IPS-18a (cell line): Measurements from ENCODE around the gene KCTD15.

Source experiments
- H3K27ac ChIP-seq: one replicate; pipeline ENCODE4 v1.5.1; 2013; ENCODE audit warnings: low read length
- H3K27me3 ChIP-seq: one replicate; pipeline ENCODE4 v1.6.1; 2013; ENCODE audit warnings: mild to moderate bottlenecking, low read length; ENCODE audit not compliant: control insufficient read depth, insufficient read depth
- H3K36me3 ChIP-seq: one replicate; pipeline ENCODE4 v1.6.1; 2013; ENCODE audit warnings: low read depth, low read length; ENCODE audit not compliant: control insufficient read depth
- H3K4me1 ChIP-seq: one replicate; pipeline ENCODE4 v1.6.1; 2013; ENCODE audit warnings: low read depth, low read length; ENCODE audit not compliant: control insufficient read depth
- H3K4me3 ChIP-seq: one replicate; pipeline ENCODE4 v1.5.1; 2013; ENCODE audit warnings: low read length
- H3K9ac ChIP-seq: one replicate; pipeline ENCODE4 v1.6.1; 2013; ENCODE audit warnings: mild to moderate bottlenecking, low read length, moderate library complexity
- H3K9me3 ChIP-seq: one replicate; pipeline ENCODE4 v1.6.1; 2013; ENCODE audit warnings: low read depth, low read length; ENCODE audit not compliant: control insufficient read depth

KCTD15 gene

GRCh38 chr19:33755099-33756035, 41.3 kb upstream of the KCTD15 start:
- H3K27ac ChIP-seq: no peak overlapping the region
- H3K9ac ChIP-seq: no peak overlapping the region
- no peak overlapping the region for H3K4me3 ChIP-seq
- no peaks in the 10 kb centered on the region for H3K9me3 ChIP-seq
- no peaks in the 10 kb centered on the region for H3K27me3 ChIP-seq
- no peaks in the 10 kb centered on the region for H3K36me3 ChIP-seq
- H3K4me1 ChIP-seq: no peaks in the 10 kb centered on the region

- no peak overlapping the region for H3K27ac ChIP-seq
- H3K4me3 ChIP-seq: no peak overlapping the region
- no peaks in the 10 kb centered on the region for H3K27me3 ChIP-seq
- H3K9ac ChIP-seq: no peak overlapping the region
- H3K4me1 ChIP-seq: no peaks in the 10 kb centered on the region
- no peaks in the 10 kb centered on the region for H3K36me3 ChIP-seq
- no peaks in the 10 kb centered on the region for H3K9me3 ChIP-seq
These were observed 40.5 kb upstream of the KCTD15 start for GRCh38 chr19:33756177-33756576.

- Histone ChIP-seq H3K4me3 (no peak overlapping the region), H3K9me3 (no peaks in the 10 kb centered on the region), H3K27me3 (no peaks in the 10 kb centered on the region), H3K36me3 (no peaks in the 10 kb centered on the region), H3K9ac (no peak overlapping the region), H3K4me1 (no peaks in the 10 kb centered on the region), H3K27ac (no peak overlapping the region)
These were observed 38.1 kb upstream of the KCTD15 start for GRCh38 chr19:33758541-33759013.

GRCh38 chr19:33759356-33759755, 37.3 kb upstream of the KCTD15 start:
- H3K4me3 ChIP-seq: no peak overlapping the region
- no peaks in the 10 kb centered on the region for H3K36me3 ChIP-seq
- no peak overlapping the region for H3K9ac ChIP-seq
- H3K9me3 ChIP-seq: no peaks in the 10 kb centered on the region
- H3K4me1 ChIP-seq: no peaks in the 10 kb centered on the region
- H3K27me3 ChIP-seq: no peaks in the 10 kb centered on the region
- no peak overlapping the region for H3K27ac ChIP-seq

GRCh38 chr19:33763633-33764371, 32.9 kb upstream of the KCTD15 start:
- H3K27ac ChIP-seq: no peak overlapping the region
- no peaks in the 10 kb centered on the region for H3K36me3 ChIP-seq
- H3K27me3 ChIP-seq: no peaks in the 10 kb centered on the region
- no peaks in the 10 kb centered on the region for H3K4me1 ChIP-seq
- no peaks in the 10 kb centered on the region for H3K9me3 ChIP-seq
- H3K4me3 ChIP-seq: no peak overlapping the region
- no peak overlapping the region for H3K9ac ChIP-seq

GRCh38 chr19:33766623-33767022, 30.0 kb upstream of the KCTD15 start:
- Histone ChIP-seq H3K9ac (no peak overlapping the region), H3K27ac (no peak overlapping the region), H3K4me3 (no peak overlapping the region), H3K36me3 (no peaks in the 10 kb centered on the region), H3K4me1 (no peaks in the 10 kb centered on the region), H3K9me3 (no peaks in the 10 kb centered on the region), H3K27me3 (no peaks in the 10 kb centered on the region)

- Histone ChIP-seq H3K27me3 (no peaks in the 10 kb centered on the region), H3K9me3 (no peaks in the 10 kb centered on the region), H3K4me1 (no peaks in the 10 kb centered on the region), H3K36me3 (no peaks in the 10 kb centered on the region), H3K27ac (no peak overlapping the region), H3K4me3 (no peak overlapping the region), H3K9ac (no peak overlapping the region)
These were observed 28.7 kb upstream of the KCTD15 start for GRCh38 chr19:33767898-33768413.

GRCh38 chr19:33769208-33769607, 27.5 kb upstream of the KCTD15 start:
- H3K27me3 ChIP-seq: no peaks in the 10 kb centered on the region
- no peak overlapping the region for H3K4me3 ChIP-seq
- H3K9ac ChIP-seq: no peak overlapping the region
- no peak overlapping the region for H3K27ac ChIP-seq
- H3K36me3 ChIP-seq: no peaks in the 10 kb centered on the region
- H3K4me1 ChIP-seq: no peaks in the 10 kb centered on the region
- H3K9me3 ChIP-seq: no peaks in the 10 kb centered on the region

GRCh38 chr19:33770107-33770506, 26.6 kb upstream of the KCTD15 start:
- no peak overlapping the region for H3K4me3 ChIP-seq
- H3K27ac ChIP-seq: no peak overlapping the region
- H3K27me3 ChIP-seq: no peaks in the 10 kb centered on the region
- no peaks in the 10 kb centered on the region for H3K9me3 ChIP-seq
- no peaks in the 10 kb centered on the region for H3K36me3 ChIP-seq
- no peaks in the 10 kb centered on the region for H3K4me1 ChIP-seq
- H3K9ac ChIP-seq: no peak overlapping the region

GRCh38 chr19:33771384-33772101, 25.1 kb upstream of the KCTD15 start:
- no peaks in the 10 kb centered on the region for H3K27me3 ChIP-seq
- no peaks in the 10 kb centered on the region for H3K36me3 ChIP-seq
- H3K27ac ChIP-seq: no peak overlapping the region
- H3K4me1 ChIP-seq: no peaks in the 10 kb centered on the region
- no peak overlapping the region for H3K4me3 ChIP-seq
- no peaks in the 10 kb centered on the region for H3K9me3 ChIP-seq
- no peak overlapping the region for H3K9ac ChIP-seq
